Fibroblast of lung (primary cell): ENCODE measurements around the gene TRAF3. TPM values are rescaled to one million over a fixed set of nuclear protein-coding genes. Genes with fewer than 3 reads are reported as not detected.
"Not testable (repeated sequence)": the region's sequence is repeated elsewhere in the genome, so short reads cannot be mapped to it uniquely, and the experiment has no call there.

ENCODE experiments used
- DNase-seq, 2 donors: peaks; one replicate each; pipeline versions ENCODE4 v3.0.0 to v3.0.0-alpha.2; 2010; ENCODE audit warnings: low read depth in 2 of 2
- H2AFZ ChIP-seq: 2 replicates; pipeline ENCODE4 v1.5.1; 2012; ENCODE audit warnings: low read length, control low read depth, inconsistent platforms
- H3K27ac ChIP-seq: 2 replicates; pipeline ENCODE4 v1.5.1; 2011; ENCODE audit warnings: low read length, control low read depth; ENCODE audit not compliant: insufficient read depth
- H3K27me3 ChIP-seq: 2 replicates; pipeline ENCODE4 v1.5.1; 2011; ENCODE audit warnings: mild to moderate bottlenecking, low read length; ENCODE audit not compliant: control insufficient read depth, insufficient read depth
- H3K36me3 ChIP-seq: 2 replicates; pipeline ENCODE4 v1.5.1; 2011; ENCODE audit warnings: low read length; ENCODE audit not compliant: control insufficient read depth, insufficient read depth
- H3K4me1 ChIP-seq: 2 replicates; pipeline ENCODE4 v1.5.1; 2011; ENCODE audit warnings: low read length; ENCODE audit not compliant: control insufficient read depth, insufficient read depth; ENCODE audit errors: extremely low read depth
- H3K4me2 ChIP-seq: 2 replicates; pipeline ENCODE4 v1.5.1; 2011; ENCODE audit warnings: low read length, control low read depth; ENCODE audit not compliant: insufficient read depth; ENCODE audit errors: extremely low read depth
- H3K4me3 ChIP-seq, 4 experiments: fragments of 200-600 bp in 1 of 4; sonication (generic) in 1 of 4; replicated peaks in 1 of 4; 2 replicates each; pipeline ENCODE4 v1.5.1; 2011 to 2016; ENCODE audit warnings: low read length in 4 of 4, low read depth in 3 of 4, mild to moderate bottlenecking in 3 of 4, control low read depth in 2 of 4, inconsistent platforms in 1 of 4, mixed read lengths in 1 of 4; ENCODE audit not compliant: insufficient read depth in 1 of 4; ENCODE audit errors: control extremely low read depth in 1 of 4
- H3K79me2 ChIP-seq: 2 replicates; pipeline ENCODE4 v1.5.1; 2012; ENCODE audit warnings: mild to moderate bottlenecking, low read length, inconsistent platforms; ENCODE audit not compliant: control insufficient read depth, insufficient read depth
- H3K9ac ChIP-seq: 2 replicates; pipeline ENCODE4 v1.5.1; 2011; ENCODE audit warnings: mild to moderate bottlenecking, low read length, control low read depth; ENCODE audit not compliant: insufficient read depth
- H3K9me3 ChIP-seq: 2 replicates; pipeline ENCODE4 v1.5.1; 2012; ENCODE audit warnings: low read depth, low read length; ENCODE audit not compliant: control insufficient read depth, insufficient read depth
- H4K20me1 ChIP-seq: 2 replicates; pipeline ENCODE4 v1.5.1; 2011; ENCODE audit warnings: low read length; ENCODE audit not compliant: control insufficient read depth, insufficient read depth; ENCODE audit errors: extremely low read depth
- CTCF ChIP-seq, 2 donors: IDR thresholded peaks in 1 of 2; conservative IDR thresholded peaks in 1 of 2; 1 replicate in 1 of 2; 2 replicates in 1 of 2; pipeline ENCODE4 v1.5.1; 2011 to 2012; ENCODE audit warnings: low read length in 2 of 2, control low read depth in 1 of 2, inconsistent platforms in 1 of 2, low read depth in 1 of 2, mild to moderate bottlenecking in 1 of 2
- EZH2 ChIP-seq: IDR thresholded peaks from 2 replicates; pipeline ENCODE4 v1.5.1; 2012; ENCODE audit warnings: low read length, control low read depth, mild to moderate bottlenecking; ENCODE audit errors: missing control alignments
- polyA plus RNA-seq, 2 donors: library from polyadenylated mRNA; depleted of rRNA in 1 of 2; stranded (reverse) in 1 of 2; unstranded in 1 of 2; fragments of >200 nt; gene quantifications; 2 replicates each; pipeline ENCODE4 v1.2.1, GENCODE V29; 2011 to 2012; ENCODE audit warnings: missing spikeins in 1 of 2
- total RNA-seq: library from RNA; depleted of rRNA; stranded (reverse); fragments of >200 nt; gene quantifications from 2 replicates; pipeline ENCODE4 v1.2.1, GENCODE V29; 2014

The TRAF3 gene
- total and polyA plus RNA-seq, 2 donors (not counting 1 experiment from before 2014, with no cell fraction given) = 12.1 to 14.4 TPM

GRCh38 chr14:102891556-102891955 is 114.3 kb downstream of the TRAF3 start:
- Histone ChIP-seq H2AFZ (no peak overlapping the region), H3K4me2 (no peak overlapping the region), H3K27ac (no peak overlapping the region), H3K9ac (no peak overlapping the region), H3K27me3 (no peaks in the 10 kb centered on the region), H3K79me2 (no peaks in the 10 kb centered on the region), H3K4me3 (no peak overlapping the region), H3K4me1 (peaks cover 2% of the 10 kb centered on the region), H4K20me1 (no peaks in the 10 kb centered on the region), H3K9me3 (no peaks in the 10 kb centered on the region), H3K36me3 (no peaks in the 10 kb centered on the region)
- TF ChIP-seq CTCF (conservative IDR thresholded peaks at IDR 0.05 in 1 of 2, IDR thresholded peaks at IDR 0.05 in 1 of 2; ENCODE audit: low read depth in 1 of 2, low read length in 2 of 2) (no peak), EZH2 (no peak)
- DNase-seq = peak; percentile 50 to 77

- Histone ChIP-seq H3K27ac (no peak overlapping the region), H2AFZ (no peak overlapping the region), H3K4me2 (no peak overlapping the region), H3K9me3 (no peaks in the 10 kb centered on the region), H3K36me3 (no peaks in the 10 kb centered on the region), H3K79me2 (no peaks in the 10 kb centered on the region), H3K9ac (no peak overlapping the region), H3K4me1 (peaks cover 2% of the 10 kb centered on the region), H4K20me1 (no peaks in the 10 kb centered on the region), H3K4me3 (no peak overlapping the region), H3K27me3 (no peaks in the 10 kb centered on the region)
- no peak for TF ChIP-seq CTCF (conservative IDR thresholded peaks at IDR 0.05 in 1 of 2, IDR thresholded peaks at IDR 0.05 in 1 of 2; ENCODE audit: low read depth in 1 of 2, low read length in 2 of 2)
- TF ChIP-seq EZH2 = no peak
- DNase-seq = no peak
These were observed 115.4 kb downstream of the TRAF3 start for GRCh38 chr14:102892651-102893050.

- H4K20me1 ChIP-seq = no peaks in the 10 kb centered on the region
- no peaks in the 10 kb centered on the region for H3K79me2 ChIP-seq
- no peaks in the 10 kb centered on the region for H3K36me3 ChIP-seq
- peaks cover 2% of the 10 kb centered on the region for H3K4me1 ChIP-seq
- DNase-seq = peak; percentile 91 to 97
- no peaks in the 10 kb centered on the region for H3K27me3 ChIP-seq
- no peak overlapping the region for H3K9ac ChIP-seq
- H3K27ac ChIP-seq = no peak overlapping the region
- no peak overlapping the region for H2AFZ ChIP-seq
- TF ChIP-seq CTCF (conservative IDR thresholded peaks at IDR 0.05 in 1 of 2, IDR thresholded peaks at IDR 0.05 in 1 of 2; ENCODE audit: low read depth in 1 of 2, low read length in 2 of 2) = no peak
- no peak for TF ChIP-seq EZH2
- H3K9me3 ChIP-seq = no peaks in the 10 kb centered on the region
- H3K4me3 ChIP-seq = no peak overlapping the region
- H3K4me2 ChIP-seq = peak overlapping the region; percentile 17
These were observed 116.2 kb downstream of the TRAF3 start for GRCh38 chr14:102893452-102893851.

GRCh38 chr14:102896735-102897134 is 119.5 kb downstream of the TRAF3 start:
- H3K4me1 ChIP-seq, H3K4me2 ChIP-seq, H3K36me3 ChIP-seq, H4K20me1 ChIP-seq, H3K27me3 ChIP-seq, DNase-seq, H3K27ac ChIP-seq, H3K4me3 ChIP-seq, H3K9ac ChIP-seq, H3K79me2 ChIP-seq, H3K9me3 ChIP-seq, H2AFZ ChIP-seq: not testable (repeated sequence)
